HG02970 (cell line): ENCODE results near the gene CHRNB1.

Experiments used
- ATAC-seq: cut with Tn5 transposase; IDR thresholded peaks from one replicate; pipeline ENCODE4 v1.9.1; 2021; ENCODE audit warnings: mild to moderate bottlenecking, moderate library complexity, moderate number of reproducible peaks; ENCODE audit not compliant: unreplicated experiment, low FRiP score

CHRNB1 gene

DNA sequence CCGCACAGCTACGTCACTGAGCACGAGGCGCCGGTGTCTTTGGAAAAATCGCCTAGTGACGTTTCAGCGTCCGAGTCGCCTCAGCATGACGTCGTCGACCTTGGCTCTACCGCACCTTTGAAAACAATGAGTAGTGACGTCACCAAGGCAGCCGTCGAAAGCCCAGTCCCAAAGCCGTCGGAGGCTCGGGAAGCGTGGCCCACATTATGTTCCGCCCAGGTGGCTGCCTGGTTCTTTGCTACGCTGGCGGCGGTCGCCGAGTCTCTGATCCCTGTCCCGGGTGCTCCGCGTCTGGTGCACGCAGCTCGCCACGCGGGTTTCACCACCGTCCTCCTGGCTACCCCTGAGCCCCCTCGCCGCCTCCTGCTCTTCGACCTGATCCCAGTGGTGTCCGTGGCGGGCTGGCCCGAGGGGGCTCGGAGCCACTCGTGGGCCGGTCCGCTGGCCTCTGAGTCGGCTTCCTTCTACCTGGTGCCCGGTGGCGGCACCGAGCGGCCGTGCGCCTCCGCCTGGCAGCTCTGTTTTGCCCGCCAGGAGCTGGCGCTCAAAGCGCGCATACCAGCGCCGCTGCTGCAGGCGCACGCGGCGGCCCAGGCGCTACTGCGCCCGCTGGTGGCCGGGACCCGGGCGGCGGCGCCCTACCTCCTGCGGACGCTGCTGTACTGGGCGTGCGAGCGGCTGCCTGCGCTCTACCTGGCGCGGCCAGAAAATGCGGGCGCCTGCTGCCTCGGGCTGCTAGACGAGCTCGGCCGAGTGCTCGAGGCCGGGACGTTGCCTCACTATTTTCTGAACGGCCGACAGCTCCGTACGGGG, 8.1 kb upstream of the CHRNB1 start:
- ATAC-seq = no peak

DNA sequence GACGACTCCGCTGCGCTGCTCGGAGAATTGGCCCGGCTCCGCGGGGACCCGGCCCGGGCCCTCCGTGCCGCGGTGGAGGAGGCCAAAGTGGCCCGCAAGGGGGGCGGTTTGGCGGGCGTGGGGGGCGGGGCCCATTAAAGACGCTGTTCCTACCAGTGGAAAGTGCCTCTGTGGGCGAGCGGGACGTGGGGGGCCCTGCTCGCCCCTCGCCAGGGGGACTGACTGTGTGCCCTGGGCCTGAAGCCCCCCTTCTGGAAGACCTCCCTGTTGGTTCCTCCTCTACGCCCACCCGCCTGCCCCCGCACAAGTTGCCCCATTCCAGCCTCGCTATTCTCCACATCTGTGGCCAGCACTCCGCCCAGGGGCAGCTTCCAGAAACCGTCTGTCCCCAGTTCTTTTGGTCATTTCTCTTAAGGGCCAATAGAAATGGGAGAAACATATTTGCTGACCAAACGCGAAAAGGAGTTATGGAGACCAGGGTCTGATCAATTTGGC, 7.4 kb upstream of the CHRNB1 start:
- no peak for ATAC-seq

DNA sequence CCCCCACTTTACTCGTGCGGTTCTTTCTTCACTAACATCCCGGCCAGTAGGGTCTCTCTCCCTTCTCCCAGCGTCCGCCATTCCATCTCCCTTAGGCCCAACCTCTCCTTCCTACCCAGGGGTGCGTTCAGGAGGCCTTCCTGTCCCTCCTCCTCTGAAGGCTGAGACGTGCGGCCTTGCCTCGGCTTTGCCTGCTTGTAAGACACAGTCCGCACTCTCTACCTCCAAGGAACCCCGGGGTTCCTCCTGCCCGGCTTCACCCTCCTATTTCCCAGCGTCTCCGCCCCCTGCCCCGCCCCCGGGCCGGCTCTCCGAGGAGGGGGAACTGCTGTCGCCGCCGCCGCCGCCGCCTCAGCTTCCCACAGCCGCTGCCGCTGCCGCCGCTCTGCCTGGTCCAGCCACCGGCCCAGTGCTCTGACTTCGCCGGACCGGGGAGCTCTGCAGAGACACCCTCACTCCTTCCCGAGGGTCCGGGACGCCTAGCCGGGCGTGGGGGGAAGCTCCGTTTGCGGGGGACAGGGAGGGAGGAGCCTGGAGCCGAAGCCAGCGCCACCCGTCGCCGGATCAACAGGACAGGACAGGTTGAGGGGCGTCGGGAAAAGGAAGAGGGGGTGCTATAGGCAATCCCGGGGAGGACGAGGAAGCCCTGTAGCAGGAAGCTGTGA, 6.8 kb upstream of the CHRNB1 start:
- ATAC-seq = no peak

GRCh38 chr17:7438656-7439460, 6.0 kb upstream of the CHRNB1 start:
- ATAC-seq = no peak

DNA sequence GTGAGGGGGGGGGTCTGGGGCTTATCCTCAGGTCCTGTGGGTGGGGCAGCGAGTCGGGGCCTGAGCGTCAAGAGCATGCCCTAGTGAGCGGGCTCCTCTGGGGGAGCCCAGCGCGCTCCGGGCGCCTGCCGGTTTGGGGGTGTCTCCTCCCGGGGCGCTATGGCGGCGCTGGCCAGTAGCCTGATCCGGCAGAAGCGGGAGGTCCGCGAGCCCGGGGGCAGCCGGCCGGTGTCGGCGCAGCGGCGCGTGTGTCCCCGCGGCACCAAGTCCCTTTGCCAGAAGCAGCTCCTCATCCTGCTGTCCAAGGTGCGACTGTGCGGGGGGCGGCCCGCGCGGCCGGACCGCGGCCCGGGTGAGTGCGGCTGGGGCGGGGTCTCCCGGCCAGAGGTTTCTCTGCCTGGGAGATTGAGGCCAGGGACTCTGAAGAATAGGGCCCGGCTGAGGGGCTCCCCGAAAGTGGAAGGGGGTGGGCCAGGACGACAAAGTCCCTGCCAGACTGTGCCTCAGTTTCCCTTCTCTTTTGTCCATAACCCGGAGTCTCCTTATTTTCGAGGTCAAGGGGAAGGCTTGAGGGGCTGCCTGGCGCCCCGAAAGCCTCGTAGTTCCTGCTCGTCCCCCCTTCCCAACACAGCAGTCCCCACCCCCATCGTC, 5.3 kb upstream of the CHRNB1 start, which contains the start of gene FGF11:
FGF11 (plus strand) TSS at position 51 of the 651 bp plus-strand sequence; CDS start at position 160, 109 bp downstream.
- ATAC-seq = no peak

- ATAC-seq = no peak
These were observed 4.6 kb upstream of the CHRNB1 start for GRCh38 chr17:7440113-7440833.

DNA sequence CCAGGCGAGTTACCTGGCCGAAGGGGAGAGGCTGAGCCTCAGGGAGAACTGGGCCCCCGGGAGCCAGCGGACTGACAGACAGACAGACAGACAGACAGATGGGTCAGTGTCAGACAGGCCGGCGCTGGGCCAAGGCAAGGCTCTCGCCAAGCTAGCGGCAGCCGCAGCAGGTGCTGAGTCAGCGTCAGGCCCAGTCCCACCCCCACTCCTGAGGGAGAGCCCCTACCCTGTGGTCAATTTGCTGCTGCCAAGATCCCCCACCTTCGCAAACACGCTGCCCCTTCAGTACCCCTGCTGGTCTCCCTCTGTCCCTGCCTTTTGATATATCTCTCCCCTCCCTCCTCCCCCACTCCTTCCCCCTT, 4.0 kb upstream of the CHRNB1 start:
- ATAC-seq = no peak

DNA sequence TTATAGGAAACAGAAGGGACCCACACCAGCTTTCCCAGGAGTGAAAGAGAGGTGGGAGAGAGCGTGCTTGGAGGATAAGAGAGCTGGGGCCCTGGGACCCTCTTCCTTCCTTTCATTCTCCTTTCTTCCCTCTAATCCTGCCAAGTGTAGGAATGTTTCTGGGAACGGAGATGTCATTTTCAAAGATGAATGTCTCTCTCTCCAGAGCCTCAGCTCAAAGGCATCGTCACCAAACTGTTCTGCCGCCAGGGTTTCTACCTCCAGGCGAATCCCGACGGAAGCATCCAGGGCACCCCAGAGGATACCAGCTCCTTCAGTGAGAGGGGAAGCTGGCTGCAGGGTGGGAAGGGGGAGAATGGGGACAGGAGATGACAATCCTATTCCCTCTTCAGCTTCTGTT, 3.6 kb upstream of the CHRNB1 start:
- no peak for ATAC-seq

- ATAC-seq = no peak
These were observed 2.7 kb upstream of the CHRNB1 start for GRCh38 chr17:7442142-7442541.

- no peak for ATAC-seq
These were observed 1.1 kb upstream of the CHRNB1 start for GRCh38 chr17:7443499-7444485.

DNA sequence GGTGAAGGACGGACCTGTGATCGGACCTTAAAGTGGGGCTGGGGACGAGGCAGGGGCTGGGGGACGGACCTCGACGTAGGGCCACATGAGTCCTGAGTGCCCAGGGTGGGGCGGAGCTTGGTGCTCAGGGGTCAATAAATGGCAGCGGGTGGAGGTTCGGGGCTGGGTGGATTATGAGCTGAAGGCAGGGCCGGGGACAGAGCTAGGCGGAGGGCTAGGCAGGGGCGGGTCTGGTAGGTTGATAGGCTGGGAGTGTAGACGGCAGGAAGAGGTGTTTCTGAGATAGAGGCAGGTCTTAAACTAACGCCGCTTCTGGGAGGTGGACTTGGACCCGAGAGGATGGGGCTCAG, 733 bp downstream of the CHRNB1 start:
- no peak for ATAC-seq

DNA sequence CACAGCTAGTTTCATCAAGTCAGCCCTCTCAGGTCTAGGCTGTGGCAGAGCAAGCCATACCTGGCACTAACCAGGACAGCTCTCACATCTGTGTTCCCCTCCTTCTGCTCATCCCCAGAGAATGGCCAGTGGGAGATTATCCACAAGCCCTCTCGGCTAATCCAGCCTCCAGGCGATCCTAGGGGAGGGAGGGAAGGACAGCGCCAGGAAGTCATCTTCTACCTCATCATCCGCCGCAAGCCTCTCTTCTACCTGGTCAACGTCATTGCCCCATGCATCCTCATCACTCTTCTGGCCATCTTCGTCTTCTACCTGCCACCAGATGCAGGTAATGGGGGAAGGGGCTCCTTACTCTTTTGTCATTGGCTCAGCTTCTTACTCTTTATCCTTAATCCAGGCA, 3.6 kb downstream of the CHRNB1 start:
- ATAC-seq = no peak

GRCh38 chr17:7459961-7460545, 15.2 kb downstream of the CHRNB1 start:
- ATAC-seq = no peak

- no peak for ATAC-seq
These were observed 16.2 kb downstream of the CHRNB1 start for GRCh38 chr17:7460850-7461660.

- no peak for ATAC-seq
These were observed 17.9 kb downstream of the CHRNB1 start for GRCh38 chr17:7462474-7463371.

- no peak for ATAC-seq
These were observed 18.5 kb downstream of the CHRNB1 start for GRCh38 chr17:7463372-7463846.
